ENCODE measurements around the gene WNT7B.
A peak's percentile ranks its signal among the peaks of the same experiment; 100 is the strongest.

WNT7B gene

GRCh38 chr22:45971408-45972028, 5.4 kb downstream of the WNT7B start:
- DNase-seq (ENCODE audit: low read depth), result peak; percentile 11

GRCh38 chr22:45970705-45971407, 6.1 kb downstream of the WNT7B start:
- DNase-seq (ENCODE audit: low read depth), result peak; percentile 18

- DNase-seq (ENCODE audit: low read depth), result no peak
Observed at GRCh38 chr22:45969801-45970470, 7.0 kb downstream of the WNT7B start.

GRCh38 chr22:45969414-45969799, 7.6 kb downstream of the WNT7B start:
- peak; percentile 34 for DNase-seq (ENCODE audit: low read depth)

- peak; percentile 73 for DNase-seq (ENCODE audit: low read depth)
Observed at GRCh38 chr22:45968751-45969413, 8.1 kb downstream of the WNT7B start.

GRCh38 chr22:45968003-45968650, 8.8 kb downstream of the WNT7B start:
- peak; percentile 36 for DNase-seq (ENCODE audit: low read depth)

- no peak for DNase-seq (ENCODE audit: low read depth)
Observed at GRCh38 chr22:45966895-45967365, 10.0 kb downstream of the WNT7B start.

- DNase-seq (ENCODE audit: low read depth), result no peak
Observed at GRCh38 chr22:45966320-45966894, 10.6 kb downstream of the WNT7B start.

- DNase-seq (ENCODE audit: low read depth), result no peak
Observed at GRCh38 chr22:45965563-45965962, 11.4 kb downstream of the WNT7B start.

GRCh38 chr22:45964926-45965527, 11.9 kb downstream of the WNT7B start:
- no peak for DNase-seq (ENCODE audit: low read depth)

GRCh38 chr22:45964372-45964771, 12.6 kb downstream of the WNT7B start:
- no peak for DNase-seq (ENCODE audit: low read depth)

- DNase-seq (ENCODE audit: low read depth), result no peak
Observed at GRCh38 chr22:45963821-45964220, 13.1 kb downstream of the WNT7B start.

GRCh38 chr22:45962756-45963324, 14.1 kb downstream of the WNT7B start:
- no peak for DNase-seq (ENCODE audit: low read depth)

- no peak for DNase-seq (ENCODE audit: low read depth)
Observed at GRCh38 chr22:45962434-45962718, 14.6 kb downstream of the WNT7B start.

- no peak for DNase-seq (ENCODE audit: low read depth)
Observed at GRCh38 chr22:45961679-45962433, 15.1 kb downstream of the WNT7B start.

GRCh38 chr22:45960477-45961386, 16.2 kb downstream of the WNT7B start:
- peak; percentile 17 for DNase-seq (ENCODE audit: low read depth)

- DNase-seq (ENCODE audit: low read depth), result no peak
Observed at GRCh38 chr22:45959719-45960476, 17.1 kb downstream of the WNT7B start.

GRCh38 chr22:45958971-45959370, 18.0 kb downstream of the WNT7B start:
- no peak for DNase-seq (ENCODE audit: low read depth)

GRCh38 chr22:45957826-45958225, 19.1 kb downstream of the WNT7B start:
- no peak for DNase-seq (ENCODE audit: low read depth)
